HepG2 (cell line): ENCODE data around the gene RAB2B. TPM values are rescaled to one million over a fixed set of nuclear protein-coding genes. Genes with fewer than 3 reads are reported as not detected.

ENCODE experiments used
- ATAC-seq: fragments of 200-7000 bp; cut with Tn5 transposase; 3 replicates; pipeline ENCODE4 v1.9.1; 2020; ENCODE audit warnings: mild to moderate bottlenecking, moderate library complexity
- Bru-seq: library from RNA; stranded (reverse); fragments of 400-500 nt; gene quantifications from one replicate; lab custom pipeline; 2021; lab: Mats Ljungman, UMichigan
- BruChase-seq, 2 experiments: library from RNA; stranded (reverse); fragments of 400-500 nt; gene quantifications; one replicate each; lab custom pipeline; 2021; lab: Mats Ljungman, UMichigan
- BruUV-seq: library from RNA; stranded (reverse); fragments of 400-500 nt; replicated peaks from 2 replicates; lab custom pipeline; 2021; lab: Mats Ljungman, UMichigan
- CTCF ChIA-PET: fragments of 300-600 bp; formaldehyde crosslinking; extraction: SDS; loops from one replicate; lab custom pipeline; 2021; ENCODE audit warnings: low total read pairs, inconsistent platforms, low intra/inter-chr PET ratio; lab: Yijun Ruan, JAX
- POLR2A ChIA-PET: fragments of 350-600 bp; sonication (Branson Sonifier 250); formaldehyde crosslinking; loops from one replicate; lab custom pipeline; 2020; ENCODE audit warnings: antibody characterized with exemption, inconsistent platforms; lab: Yijun Ruan, JAX
- DNase-seq: peaks from one replicate; pipeline ENCODE4 v3.0.0-alpha.2; 2015; ENCODE audit warnings: low spot score
- FAIRE-seq: peaks from 3 replicates; lab custom pipeline; 2011; peaks lifted over from hg19 to GRCh38; lab: Jason Lieb, UNC
- H2AFZ ChIP-seq: one replicate; pipeline ENCODE4 v1.6.1; 2011; ENCODE audit warnings: low read length, inconsistent platforms
- H3K27ac ChIP-seq: fragments of 300-600 bp; 3 replicates; pipeline ENCODE4 v1.8.0; 2011; ENCODE audit warnings: mixed run types, mild to moderate bottlenecking, mixed read lengths, low read length, inconsistent platforms; ENCODE audit not compliant: insufficient read depth; ENCODE audit errors: extremely low read length
- H3K27me3 ChIP-seq, 2 experiments: fragments of 200-600 bp in 1 of 2; 2 replicates in 1 of 2; 3 replicates in 1 of 2; pipeline versions ENCODE4 v1.6.0 to v1.8.0; 2011; ENCODE audit warnings: low read length in 2 of 2, mild to moderate bottlenecking in 2 of 2, moderate library complexity in 2 of 2, inconsistent platforms in 1 of 2; ENCODE audit not compliant: insufficient read depth in 2 of 2, control insufficient read depth in 1 of 2
- H3K36me3 ChIP-seq, 2 experiments: fragments of 200-600 bp in 1 of 2; replicated peaks in 1 of 2; 2 replicates in 1 of 2; 3 replicates in 1 of 2; pipeline versions ENCODE4 v1.5.1 to v1.8.0; 2011; ENCODE audit warnings: low read length in 2 of 2, inconsistent platforms in 1 of 2; ENCODE audit not compliant: insufficient read depth in 2 of 2, control insufficient read depth in 1 of 2
- H3K4me1 ChIP-seq: 2 replicates; pipeline ENCODE4 v1.5.1; 2012; ENCODE audit warnings: low read length, inconsistent platforms; ENCODE audit not compliant: insufficient read depth
- H3K4me2 ChIP-seq: 2 replicates; pipeline ENCODE4 v1.6.0; 2011; ENCODE audit warnings: low read depth, low read length, inconsistent platforms
- H3K4me3 ChIP-seq, 3 experiments: fragments of 200-600 bp in 1 of 3; sonication (generic), shearing (Covaris generic) in 1 of 3; replicated peaks in 1 of 3; 2 replicates each; pipeline ENCODE4 v1.5.1; 2011 to 2016; ENCODE audit warnings: low read length in 3 of 3, inconsistent platforms in 2 of 3, low read depth in 2 of 3, mild to moderate bottlenecking in 2 of 3, control low read depth in 1 of 3, mixed read lengths in 1 of 3; ENCODE audit not compliant: insufficient read depth in 1 of 3
- H3K79me2 ChIP-seq: one replicate; pipeline ENCODE4 v1.6.1; 2011; ENCODE audit warnings: low read length, inconsistent platforms; ENCODE audit not compliant: insufficient read depth
- H3K9ac ChIP-seq: 2 replicates; pipeline ENCODE4 v1.6.0; 2011; ENCODE audit warnings: mild to moderate bottlenecking, low read depth, low read length, inconsistent platforms; ENCODE audit not compliant: insufficient read depth
- H3K9me3 ChIP-seq: 2 replicates; pipeline ENCODE4 v1.5.1; 2012; ENCODE audit warnings: mild to moderate bottlenecking, low read length
- H4K20me1 ChIP-seq: 2 replicates; pipeline ENCODE4 v1.6.0; 2011; ENCODE audit warnings: inconsistent platforms, mild to moderate bottlenecking, low read length, moderate library complexity; ENCODE audit not compliant: insufficient read depth
- ATF7 ChIP-seq, 2 experiments: fragments of 450-650 bp in 1 of 2; sonication (generic) in 1 of 2; formaldehyde crosslinking in 1 of 2; IDR thresholded peaks; 2 replicates each; pipeline versions ENCODE4 v1.4.0 to v1.6.1; 2016 to 2020; ENCODE audit warnings: antibody characterized with exemption in 1 of 2, mild to moderate bottlenecking in 1 of 2, missing genetic modification reagents in 1 of 2
- HHEX ChIP-seq: IDR thresholded peaks from 2 replicates; pipeline ENCODE4 v1.6.1; 2016; ENCODE audit warnings: control low read depth
- MYNN ChIP-seq: sonication (generic); formaldehyde crosslinking; IDR thresholded peaks from 2 replicates; pipeline ENCODE4 v1.4.0; 2020; ENCODE audit warnings: mild to moderate bottlenecking, low read depth, missing genetic modification reagents
- SOX5 ChIP-seq: IDR thresholded peaks from 2 replicates; pipeline ENCODE4 v1.6.1; 2016; ENCODE audit warnings: borderline replicate concordance
- THAP8 ChIP-seq: sonication (generic); formaldehyde crosslinking; IDR thresholded peaks from 2 replicates; pipeline ENCODE4 v1.5.1; 2020; ENCODE audit warnings: missing genetic modification reagents, mild to moderate bottlenecking, borderline replicate concordance
- U2AF1 ChIP-seq: fragments of 200-400 bp; formaldehyde crosslinking; optimal IDR thresholded peaks from 2 replicates; pipeline ENCODE3; 2017; ENCODE audit warnings: mild to moderate bottlenecking, low read depth, low read length
- ZFP82 ChIP-seq: sonication (generic); formaldehyde crosslinking; IDR thresholded peaks from 2 replicates; pipeline ENCODE4 v1.5.1; 2020; ENCODE audit warnings: mild to moderate bottlenecking, missing genetic modification reagents, borderline replicate concordance
- ZNF17 ChIP-seq: sonication (generic); formaldehyde crosslinking; IDR thresholded peaks from 2 replicates; pipeline ENCODE4 v1.5.0; 2020; ENCODE audit warnings: mild to moderate bottlenecking, missing genetic modification reagents
- ZNF430 ChIP-seq: sonication (generic); formaldehyde crosslinking; IDR thresholded peaks from 2 replicates; pipeline ENCODE4 v1.9.0; 2021; ENCODE audit warnings: mild to moderate bottlenecking, missing genetic modification reagents
- ZNF501 ChIP-seq: sonication (generic); formaldehyde crosslinking; IDR thresholded peaks from 2 replicates; pipeline ENCODE4 v1.5.1; 2020; ENCODE audit warnings: mild to moderate bottlenecking, moderate library complexity, missing genetic modification reagents
- ZNF546 ChIP-seq: sonication (generic); formaldehyde crosslinking; conservative IDR thresholded peaks from 2 replicates; pipeline ENCODE4 v1.8.1; 2023; ENCODE audit warnings: mild to moderate bottlenecking, missing genetic modification reagents
- ZNF775 ChIP-seq: sonication (generic); formaldehyde crosslinking; IDR thresholded peaks from 2 replicates; pipeline ENCODE4 v1.4.0; 2020; ENCODE audit warnings: missing genetic modification reagents, mild to moderate bottlenecking, moderate library complexity, borderline replicate concordance
- WGBS: methylation state at CpG from one replicate; pipeline ENCODE4 v1.1.6; 2017; ENCODE audit warnings: low lambda C conversion rate; 5-methylcytosine and 5-hydroxymethylcytosine counted together
- in situ Hi-C: cut with HindIII; loops from 2 replicates; pipeline ENCODE4 v1.10.0; 2017; ENCODE audit warnings: low pct_unique_long_range_greater_than_20kb; ENCODE audit not compliant: extremely low pct_ligation_motif_present
- intact Hi-C: fragments of 100-400 bp; cut with micrococcal nuclease; formaldehyde crosslinking; loops from one replicate; pipeline ENCODE4 v1.10.0; 2022; ENCODE audit not compliant: unreplicated experiment
- long read RNA-seq, 2 experiments: library from RNA in 1 of 2; library from polyadenylated mRNA in 1 of 2; stranded (forward) in 1 of 2; unstranded in 1 of 2; transcript quantifications; one replicate each; pipeline ENCODE4 v2.0.0, GENCODE V29; 2019 to 2022
- polyA minus RNA-seq, 3 experiments: library from RNA; depleted of rRNA, polyadenylated mRNA; stranded (reverse); fragments of >200 nt; gene quantifications; 2 replicates each; pipeline ENCODE4 v1.2.3, GENCODE V29; 2011; ENCODE audit warnings: low replicate concordance in 1 of 3
- polyA plus RNA-seq, 8 experiments: library from polyadenylated mRNA; depleted of rRNA in 3 of 8; stranded (reverse) in 7 of 8; unstranded in 1 of 8; fragments of >200 nt; fragmentation: Illumina TruSeq in 4 of 8; extraction: Trizol in 4 of 8; gene quantifications; 2 replicates each; pipeline versions ENCODE4 v1.2.1 to v1.2.3, GENCODE V29; 2011 to 2016; ENCODE audit warnings: low read depth in 4 of 8, missing spikeins in 1 of 8, mixed read lengths in 1 of 8; ENCODE audit not compliant: insufficient read depth in 1 of 8
- total RNA-seq, 5 experiments: library from RNA; depleted of rRNA; stranded (reverse); fragments of >200 nt; fragmentation: Illumina TruSeq; extraction: Trizol; gene quantifications; 2 replicates each; pipeline ENCODE4 v1.2.3, GENCODE V29; 2016; ENCODE audit warnings: low read depth in 1 of 5
- TF ChIP-seq, protein P1 (sequence below): sonication (generic); formaldehyde crosslinking; IDR thresholded peaks from 2 replicates; pipeline ENCODE4 v1.8.1; 2023; ENCODE audit warnings: mild to moderate bottlenecking, missing genetic modification reagents
- TF ChIP-seq, protein P2 (sequence below): sonication (generic); formaldehyde crosslinking; IDR thresholded peaks from 2 replicates; pipeline ENCODE4 v1.4.0; 2020; ENCODE audit warnings: missing genetic modification reagents

RAB2B gene
- total RNA-seq (2016; rRNA removed; fragmentation: Illumina TruSeq; extraction: Trizol): 36.0 and 46.4 TPM in 2 replicates
- 9.7 and 10.7 TPM in 2 replicates for total RNA-seq (2016; cell fraction: cytosol; rRNA removed; fragmentation: Illumina TruSeq; extraction: Trizol; ENCODE audit: low read depth)
- 29.3 and 42.1 TPM in 2 replicates for total RNA-seq (2016; cell fraction: insoluble cytoplasmic fraction; rRNA removed; fragmentation: Illumina TruSeq; extraction: Trizol)
- 26.8 and 30.2 TPM in 2 replicates for total RNA-seq (2016; cell fraction: membrane; rRNA removed; fragmentation: Illumina TruSeq; extraction: Trizol)
- total RNA-seq (2016; cell fraction: nucleus; rRNA removed; fragmentation: Illumina TruSeq; extraction: Trizol): 35.7 and 39.8 TPM in 2 replicates
- 55.6 and 60.6 TPM in 2 replicates for polyA plus RNA-seq (2011; rRNA removed)
- polyA plus RNA-seq (2011; cell fraction: cytosol; rRNA removed): 32.1 and 43.2 TPM in 2 replicates
- polyA plus RNA-seq (2011; cell fraction: nucleus; rRNA removed): 53.5 and 58.9 TPM in 2 replicates
- 36.5 and 43.0 TPM in 2 replicates for polyA plus RNA-seq (2012)
- polyA plus RNA-seq (2016; cell fraction: cytosol; fragmentation: Illumina TruSeq; extraction: Trizol; ENCODE audit: low read depth): 3.4 and 4.3 TPM in 2 replicates
- polyA plus RNA-seq (2016; cell fraction: insoluble cytoplasmic fraction; fragmentation: Illumina TruSeq; extraction: Trizol; ENCODE audit: low read depth): 32.9 and 33.9 TPM in 2 replicates
- 10.6 and 11.5 TPM in 2 replicates for polyA plus RNA-seq (2016; cell fraction: membrane; fragmentation: Illumina TruSeq; extraction: Trizol; ENCODE audit: low read depth)
- 55.9 and 56.7 TPM in 2 replicates for polyA plus RNA-seq (2016; cell fraction: nucleus; fragmentation: Illumina TruSeq; extraction: Trizol; ENCODE audit: insufficient read depth, low read depth)
- 17.0 and 37.3 TPM in 2 replicates for polyA minus RNA-seq (2011; rRNA and poly(A)+ RNA removed; ENCODE audit: low replicate concordance)
- 28.9 and 36.2 TPM in 2 replicates for polyA minus RNA-seq (2011; cell fraction: cytosol; rRNA and poly(A)+ RNA removed)
- 60.9 and 74.0 TPM in 2 replicates for polyA minus RNA-seq (2011; cell fraction: nucleus; rRNA and poly(A)+ RNA removed)
- Bru-seq, nascent RNA: percentile 90 among the genes with signal in this experiment
- percentile 97 among the genes with signal in this experiment for BruChase-seq, experiment 1, labeled RNA remaining after a 6-hour chase
- BruChase-seq, experiment 2, labeled RNA remaining after a 2-hour chase: percentile 97 among the genes with signal in this experiment
- long read RNA-seq, experiment 1, partial matches to known transcripts: 0 of 6 reads
- long read RNA-seq, experiment 1, other reads (novel, unspliced or antisense): 5 of 6 reads
- long read RNA-seq, experiment 2, partial matches to known transcripts: 2 of 57 reads
- long read RNA-seq, experiment 2, other reads (novel, unspliced or antisense): 52 of 57 reads

DNA sequence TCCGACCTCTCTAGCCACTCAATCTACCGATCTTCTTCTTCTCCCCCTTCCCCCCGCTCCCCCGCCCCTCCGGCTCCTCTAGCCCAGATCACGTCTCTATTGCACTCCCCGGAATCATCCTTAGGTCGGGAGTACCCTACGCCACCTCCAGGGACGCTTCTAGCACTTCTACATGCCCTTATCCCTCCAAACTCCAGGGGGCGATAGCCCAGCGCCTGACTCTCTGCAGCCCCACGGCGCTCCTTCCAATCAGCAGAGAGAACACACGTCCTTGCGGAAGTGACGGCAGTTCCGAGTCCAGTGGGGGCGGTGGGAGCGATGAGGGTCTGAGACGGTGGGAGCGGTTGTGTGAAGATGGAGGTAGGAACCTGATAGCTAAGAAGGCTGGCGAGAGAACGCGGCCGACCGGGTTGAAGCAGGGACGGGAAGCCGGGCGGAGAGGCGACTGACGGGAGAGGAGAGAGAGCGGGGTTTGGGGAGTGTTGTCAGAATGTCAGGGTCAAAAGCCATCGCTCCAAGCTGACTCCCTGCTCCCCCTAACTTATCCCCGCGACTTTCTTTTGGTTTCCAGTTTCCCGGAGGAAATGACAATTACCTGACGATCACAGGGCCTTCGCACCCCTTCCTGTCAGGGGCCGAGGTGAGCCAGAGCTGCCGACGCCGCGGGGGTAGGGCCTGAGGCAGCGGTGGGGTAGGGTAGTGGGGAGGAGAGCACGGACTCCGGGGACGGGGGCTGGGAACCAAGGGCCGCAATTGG is at the start of gene RAB2B, which contains the start of gene TOX4:
Gene RAB2B (minus strand): TSS at position 35 of the 757 bp plus-strand sequence. CDS start 87 bp downstream, outside the sequence.
Gene TOX4 (plus strand): TSS at position 271 of the 757 bp plus-strand sequence. CDS start 84 bp downstream, at position 355.
- Histone ChIP-seq H3K27ac (peak within 1 kb of the TSS; percentile 87), H3K79me2 (peaks cover 52% of the 10 kb centered on the region), H3K4me2 (peak within 1 kb of the TSS; percentile 84), H3K4me3 (peak within 1 kb of the TSS; percentile 83 to 99 (median 87)), H3K9me3 (no peaks in the 10 kb centered on the region), H3K4me1 (peaks cover 34% of the 10 kb centered on the region), H3K9ac (peak within 1 kb of the TSS; percentile 95), H2AFZ (peak within 1 kb of the TSS; percentile 88), H4K20me1 (no peaks in the 10 kb centered on the region), H3K36me3 (peaks cover 7 to 30% of the 10 kb centered on the region in 2 experiments), H3K27me3 (no peaks in the 10 kb centered on the region; a peak in 1 of 5 replicates)
- no TSS peak for BruUV-seq
- 2% methylated on average over 49 of the region's 49 CpGs for WGBS
- FAIRE-seq (peak; percentile 93), DNase-seq (peak; percentile 100), ATAC-seq (peak; percentile 97)
- POLR2A ChIA-PET: interaction anchor here (0.5 to 5.2 kb wide), 15 partner anchors 8 to 795 kb away, joined by 3 to 47 read pairs (median 4); partner anchors contain the start of genes CHD8, METTL3 and SALL2
- in situ Hi-C loops (no loop called here), intact Hi-C loops (loop anchor here (1.0 to 2.0 kb wide), 9 partner anchors 21 to 1016 kb away; partner anchors contain the start of genes CHD8, HNRNPC, METTL3 and PIP4P1)
- CTCF ChIA-PET: interaction anchor here (0.7 to 2.0 kb wide), 3 partner anchors 21 to 81 kb away, joined by 3 to 19 read pairs (median 12); partner anchors contain the start of gene CHD8
- peak; percentile 73; the same call in 1 of the 2 replicates for TF ChIP-seq HHEX (CRISPR knock-in tag)
- no peak for TF ChIP-seq ZNF546 (CRISPR knock-in tag)
- TF ChIP-seq, protein P1, sequence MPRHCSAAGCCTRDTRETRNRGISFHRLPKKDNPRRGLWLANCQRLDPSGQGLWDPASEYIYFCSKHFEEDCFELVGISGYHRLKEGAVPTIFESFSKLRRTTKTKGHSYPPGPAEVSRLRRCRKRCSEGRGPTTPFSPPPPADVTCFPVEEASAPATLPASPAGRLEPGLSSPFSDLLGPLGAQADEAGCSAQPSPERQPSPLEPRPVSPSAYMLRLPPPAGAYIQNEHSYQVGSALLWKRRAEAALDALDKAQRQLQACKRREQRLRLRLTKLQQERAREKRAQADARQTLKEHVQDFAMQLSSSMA (CRISPR knock-in tag): peak; percentile 88
- no peak for TF ChIP-seq ZNF17
- no peak; the same call in 1 of the 2 replicates for TF ChIP-seq SOX5
- TF ChIP-seq ZNF775 (CRISPR knock-in tag): 0 out of 2 replicates have a peak, but pooled peaks have one; percentile 43
- TF ChIP-seq ATF7 (IDR thresholded peaks at IDR 0.05): peak; percentile 37; the same call in 1 of the 2 replicates
- TF ChIP-seq ATF7 (CRISPR knock-in tag; IDR thresholded peaks at IDR 0.05): peak; percentile 86
- peak; percentile 81 for TF ChIP-seq ZNF501
- TF ChIP-seq U2AF1: peak; percentile 93
- TF ChIP-seq ZNF430 (CRISPR knock-in tag): peak; percentile 0; the same call in 1 of the 2 replicates
- TF ChIP-seq MYNN (CRISPR knock-in tag): peak; percentile 23; the same call in 1 of the 2 replicates
- TF ChIP-seq ZFP82 (CRISPR knock-in tag): no peak
- no peak for TF ChIP-seq THAP8 (CRISPR knock-in tag)
- TF ChIP-seq, protein P2, sequence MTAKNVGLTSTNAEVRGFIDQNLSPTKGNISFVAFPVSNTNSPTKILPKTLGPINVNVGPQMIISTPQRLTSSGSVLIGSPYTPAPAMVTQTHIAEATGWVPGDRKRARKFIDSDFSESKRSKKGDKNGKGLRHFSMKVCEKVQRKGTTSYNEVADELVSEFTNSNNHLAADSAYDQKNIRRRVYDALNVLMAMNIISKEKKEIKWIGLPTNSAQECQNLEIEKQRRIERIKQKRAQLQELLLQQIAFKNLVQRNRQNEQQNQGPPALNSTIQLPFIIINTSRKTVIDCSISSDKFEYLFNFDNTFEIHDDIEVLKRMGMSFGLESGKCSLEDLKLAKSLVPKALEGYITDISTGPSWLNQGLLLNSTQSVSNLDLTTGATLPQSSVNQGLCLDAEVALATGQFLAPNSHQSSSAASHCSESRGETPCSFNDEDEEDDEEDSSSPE (CRISPR knock-in tag): peak; percentile 34; the same call in 1 of the 2 replicates
